TTC549 (cell line): ENCODE results near the gene ZNF672.

ENCODE experiments used
- FAIRE-seq: peaks from 2 replicates; lab custom pipeline; 2012; peaks lifted over from hg19 to GRCh38; lab: Jason Lieb, UNC

The ZNF672 gene

GRCh38 chr1:248890549-248891498 lies 52.8 kb downstream of the ZNF672 start:
- FAIRE-seq = no peak

GRCh38 chr1:248891758-248892157 lies 53.7 kb downstream of the ZNF672 start:
- FAIRE-seq = no peak

- no peak for FAIRE-seq
Observed at GRCh38 chr1:248892590-248892989, 54.6 kb downstream of the ZNF672 start.

GRCh38 chr1:248894837-248895236 lies 56.8 kb downstream of the ZNF672 start:
- FAIRE-seq = no peak

GRCh38 chr1:248897412-248898337 lies 59.7 kb downstream of the ZNF672 start:
- no peak for FAIRE-seq
